CD8-positive, alpha-beta memory T cell (primary cell): Measurements from ENCODE around the gene PAK1. TPM values are rescaled to one million over a fixed set of nuclear protein-coding genes. Genes with fewer than 3 reads are reported as not detected.
"Not testable (repeated sequence)": the region's sequence is repeated elsewhere in the genome, so short reads cannot be mapped to it uniquely, and the experiment has no call there.

Experiments
- CTCF ChIA-PET: fragments of 350-600 bp; sonication (Branson Sonifier 250); formaldehyde crosslinking; loops from one replicate; lab custom pipeline; 2021; ENCODE audit warnings: antibody characterized with exemption; lab: Charles Lee
- POLR2A ChIA-PET: fragments of 350-600 bp; sonication (Branson Sonifier 250); formaldehyde crosslinking; loops from one replicate; lab custom pipeline; 2021; ENCODE audit warnings: antibody characterized with exemption; lab: Charles Lee
- DNase-seq, 5 donors: peaks; one replicate each; pipeline versions ENCODE4 v3.0.0 to v3.0.0-alpha.2; 2020 to 2022; ENCODE audit warnings: mixed read lengths in 1 of 5
- H3K27ac ChIP-seq: one replicate; pipeline ENCODE4 v1.7.0; 2013; ENCODE audit warnings: low read depth, mild to moderate bottlenecking, low read length, moderate library complexity
- H3K27me3 ChIP-seq: 2 replicates; pipeline ENCODE4 v1.7.0; 2013; ENCODE audit warnings: low read length, mild to moderate bottlenecking; ENCODE audit not compliant: insufficient read depth, poor library complexity, severe bottlenecking
- H3K36me3 ChIP-seq: 2 replicates; pipeline ENCODE4 v1.7.0; 2013; ENCODE audit warnings: mild to moderate bottlenecking, low read length, moderate library complexity; ENCODE audit not compliant: insufficient read depth
- H3K4me1 ChIP-seq: 2 replicates; pipeline ENCODE4 v1.7.0; 2013; ENCODE audit warnings: mild to moderate bottlenecking, low read length, moderate library complexity; ENCODE audit not compliant: insufficient read depth
- H3K4me3 ChIP-seq: 2 replicates; pipeline ENCODE4 v1.7.0; 2013; ENCODE audit warnings: mild to moderate bottlenecking, low read length
- H3K9me3 ChIP-seq: 2 replicates; pipeline ENCODE4 v1.7.0; 2013; ENCODE audit warnings: mild to moderate bottlenecking, low read length
- H3K27ac Mint-ChIP-seq, 8 donors: one replicate each; pipeline ENCODE4 v1.8.0; 2020 to 2021; ENCODE audit warnings: mixed read lengths in 8 of 8, mild to moderate bottlenecking in 6 of 8, inconsistent platforms in 3 of 8, moderate library complexity in 3 of 8
- H3K27me3 Mint-ChIP-seq, 2 donors: one replicate each; pipeline ENCODE4 v1.8.0; 2020 to 2021; ENCODE audit warnings: mixed read lengths in 2 of 2, mild to moderate bottlenecking in 1 of 2, moderate library complexity in 1 of 2
- H3K36me3 Mint-ChIP-seq, 3 donors: one replicate each; pipeline ENCODE4 v1.8.0; 2020 to 2021; ENCODE audit warnings: mixed read lengths in 3 of 3, inconsistent platforms in 1 of 3, mild to moderate bottlenecking in 1 of 3
- H3K4me1 Mint-ChIP-seq, 3 donors: one replicate each; pipeline ENCODE4 v1.8.0; 2020 to 2021; ENCODE audit warnings: mixed read lengths in 3 of 3, inconsistent platforms in 1 of 3, mild to moderate bottlenecking in 1 of 3
- H3K4me3 Mint-ChIP-seq, 7 donors: one replicate each; pipeline ENCODE4 v1.8.0; 2020 to 2021; ENCODE audit warnings: mixed read lengths in 7 of 7, mild to moderate bottlenecking in 6 of 7, moderate library complexity in 4 of 7, inconsistent platforms in 2 of 7
- H3K9me3 Mint-ChIP-seq, 5 donors: one replicate each; pipeline ENCODE4 v1.8.0; 2020 to 2022; ENCODE audit warnings: mixed read lengths in 5 of 5, mild to moderate bottlenecking in 3 of 5, moderate library complexity in 2 of 5, inconsistent platforms in 1 of 5
- polyA plus RNA-seq: library from polyadenylated mRNA; unstranded; fragments of 300-500 nt; fragmentation: Illumina TruSeq; gene quantifications from one replicate; pipeline ENCODE4 v1.2.3, GENCODE V29; 2021
- total RNA-seq, 2 experiments: library from RNA; stranded (reverse); gene quantifications; one replicate each; pipeline ENCODE4 v1.2.3, GENCODE V29; 2021

The PAK1 gene
- total and polyA plus RNA-seq, 3 experiments from 2014 or later, result 9.3 to 32.1 (median 25.9) TPM

DNA sequence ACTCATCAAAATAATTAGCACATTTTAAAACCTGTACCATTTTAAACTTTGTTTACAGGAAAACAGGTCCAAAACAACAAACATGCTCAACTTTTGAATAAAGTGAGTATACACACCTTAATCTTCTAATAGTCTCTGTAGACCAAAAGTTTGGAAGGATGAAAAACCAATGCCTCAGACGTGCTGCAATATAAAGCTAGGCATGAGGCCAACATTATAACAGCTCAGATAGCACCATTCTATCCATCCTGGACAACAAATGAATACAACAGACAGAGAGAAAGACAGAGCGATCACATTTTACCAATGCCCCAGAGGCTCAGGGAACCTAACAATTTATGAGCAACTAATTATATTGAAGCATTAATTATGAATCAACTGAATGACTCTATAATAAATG lies 77.0 kb downstream of the PAK1 start:
- Mint-ChIP-seq H3K36me3 (peaks cover 2 to 11% (median 6%) of the 10 kb centered on the region in 3 donors), H3K9me3 (no peaks in the 10 kb centered on the region), H3K27me3 (no peaks in the 10 kb centered on the region), H3K4me1 (no peaks in the 10 kb centered on the region), H3K27ac (no peak overlapping the region), H3K4me3 (no peak overlapping the region)
- Histone ChIP-seq H3K9me3 (no peaks in the 10 kb centered on the region), H3K27ac (no peak overlapping the region), H3K4me3 (no peak overlapping the region), H3K4me1 (no peaks in the 10 kb centered on the region), H3K27me3 (no peaks in the 10 kb centered on the region), H3K36me3 (no peaks in the 10 kb centered on the region)
- CTCF ChIA-PET, result no interaction called here
- DNase-seq, result no peak
- POLR2A ChIA-PET, result no interaction called here

- Mint-ChIP-seq H3K4me1 (no peaks in the 10 kb centered on the region), H3K36me3 (peaks cover 6 to 11% (median 6%) of the 10 kb centered on the region in 3 donors), H3K27me3 (no peaks in the 10 kb centered on the region), H3K27ac (no peak overlapping the region), H3K4me3 (no peak overlapping the region), H3K9me3 (no peaks in the 10 kb centered on the region)
- ChIA-PET POLR2A (no interaction called here), CTCF (no interaction called here)
- H3K27ac ChIP-seq, result no peak overlapping the region
- DNase-seq, result no peak
- no peak overlapping the region for H3K4me3 ChIP-seq
- no peaks in the 10 kb centered on the region for H3K36me3 ChIP-seq
- H3K27me3 ChIP-seq, result no peaks in the 10 kb centered on the region
- H3K9me3 ChIP-seq, result no peaks in the 10 kb centered on the region
- no peaks in the 10 kb centered on the region for H3K4me1 ChIP-seq
Observed at GRCh38 chr11:77396305-77396704, 77.6 kb downstream of the PAK1 start.

GRCh38 chr11:77395460-77396173 lies 78.3 kb downstream of the PAK1 start:
- no peaks in the 10 kb centered on the region for H3K4me1 ChIP-seq
- no peak overlapping the region for H3K4me3 ChIP-seq
- no peak for DNase-seq
- Mint-ChIP-seq H3K27me3 (no peaks in the 10 kb centered on the region), H3K9me3 (no peaks in the 10 kb centered on the region), H3K27ac (no peak overlapping the region), H3K4me3 (no peak overlapping the region), H3K36me3 (peaks cover 8 to 13% (median 11%) of the 10 kb centered on the region in 3 donors), H3K4me1 (no peaks in the 10 kb centered on the region)
- H3K9me3 ChIP-seq, result no peaks in the 10 kb centered on the region
- CTCF ChIA-PET, result interaction anchor here (0.7 kb wide), 1 partner anchor 10 kb away, joined by 4 read pairs; no protein-coding TSS in a partner anchor
- H3K36me3 ChIP-seq, result no peaks in the 10 kb centered on the region
- POLR2A ChIA-PET, result no interaction called here
- no peaks in the 10 kb centered on the region for H3K27me3 ChIP-seq
- H3K27ac ChIP-seq, result no peak overlapping the region

DNA sequence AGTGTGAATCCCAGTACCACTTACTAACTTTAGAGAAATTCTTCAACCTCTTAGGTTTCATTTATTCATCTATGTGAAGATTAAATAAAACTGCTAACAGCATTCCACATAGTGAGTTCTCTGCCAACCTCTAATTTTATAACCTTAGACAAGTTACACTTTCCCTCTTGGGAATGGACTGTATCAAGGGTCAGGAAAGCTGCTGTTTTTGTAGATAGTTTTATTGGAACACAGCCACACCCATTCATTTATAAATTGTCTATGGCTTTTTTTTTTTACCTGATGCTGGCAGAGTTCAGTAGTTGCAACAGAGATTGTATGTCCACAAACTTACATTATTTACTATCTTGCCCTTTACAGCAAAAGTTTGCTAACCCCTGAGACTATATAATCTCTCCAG lies 81.1 kb downstream of the PAK1 start:
- no peaks in the 10 kb centered on the region for H3K27me3 ChIP-seq
- no peak for DNase-seq
- H3K4me1 Mint-ChIP-seq, result peaks cover 0 to 1% (median 0%) of the 10 kb centered on the region in 3 donors
- CTCF ChIA-PET, result no interaction called here
- H3K27ac Mint-ChIP-seq, result no peak overlapping the region
- peaks cover 3 to 15% (median 7%) of the 10 kb centered on the region in 3 donors for H3K36me3 Mint-ChIP-seq
- H3K4me3 ChIP-seq, result no peak overlapping the region
- H3K27me3 Mint-ChIP-seq, result no peaks in the 10 kb centered on the region
- H3K4me1 ChIP-seq, result no peaks in the 10 kb centered on the region
- POLR2A ChIA-PET, result no interaction called here
- no peak overlapping the region for H3K27ac ChIP-seq
- no peaks in the 10 kb centered on the region for H3K9me3 ChIP-seq
- no peaks in the 10 kb centered on the region for H3K9me3 Mint-ChIP-seq
- H3K4me3 Mint-ChIP-seq, result no peak overlapping the region
- H3K36me3 ChIP-seq, result no peaks in the 10 kb centered on the region

DNA sequence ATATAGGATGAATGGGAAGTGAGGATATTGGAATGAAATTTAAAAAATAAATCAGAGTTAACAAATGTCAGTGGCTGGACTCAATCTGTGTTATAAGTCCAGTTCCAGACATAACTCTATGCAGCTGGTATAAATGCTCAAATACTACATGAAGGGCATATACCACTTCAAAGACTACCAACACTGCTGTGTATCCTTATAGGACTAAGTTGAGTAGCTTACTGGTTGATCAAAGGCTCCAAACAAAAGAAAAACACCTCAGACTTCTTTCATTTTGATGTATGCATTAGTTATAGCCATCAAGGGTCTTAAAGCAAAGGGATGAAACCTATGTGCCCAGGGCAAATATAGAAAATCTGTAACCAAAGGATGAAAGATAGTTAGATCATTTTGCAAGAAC lies 86.2 kb downstream of the PAK1 start:
- Histone ChIP-seq H3K4me3 (no peak overlapping the region), H3K27ac (no peak overlapping the region), H3K4me1 (no peaks in the 10 kb centered on the region), H3K36me3 (no peaks in the 10 kb centered on the region), H3K27me3 (no peaks in the 10 kb centered on the region), H3K9me3 (no peaks in the 10 kb centered on the region)
- peaks cover 3 to 26% (median 14%) of the 10 kb centered on the region in 3 donors for H3K36me3 Mint-ChIP-seq
- DNase-seq, result no peak
- H3K27me3 Mint-ChIP-seq, result no peaks in the 10 kb centered on the region
- POLR2A ChIA-PET, result no interaction called here
- H3K4me1 Mint-ChIP-seq, result peaks cover 0 to 1% (median 0%) of the 10 kb centered on the region in 3 donors
- CTCF ChIA-PET, result no interaction called here
- no peaks in the 10 kb centered on the region for H3K9me3 Mint-ChIP-seq
- H3K27ac Mint-ChIP-seq, result no peak overlapping the region
- H3K4me3 Mint-ChIP-seq, result no peak overlapping the region

DNA sequence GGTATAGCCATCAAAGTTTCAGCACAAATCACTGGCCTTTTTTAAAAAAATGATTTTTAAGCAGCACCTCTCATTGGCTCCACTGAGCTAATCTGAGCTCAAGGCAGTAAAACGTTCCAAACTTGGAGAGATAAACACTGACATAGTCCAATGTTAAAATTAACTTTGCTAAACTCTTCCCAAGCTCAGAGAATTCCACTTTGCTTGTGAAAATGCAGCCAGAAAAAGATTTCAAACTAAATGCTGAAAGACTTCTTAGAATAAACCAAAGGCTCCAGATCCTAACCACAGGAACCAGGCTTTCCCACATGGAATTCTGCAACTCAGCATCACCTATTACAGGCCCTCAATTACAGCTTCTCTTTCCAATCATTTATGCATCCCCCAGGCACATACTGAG lies 87.7 kb downstream of the PAK1 start:
- Mint-ChIP-seq H3K27ac (no peak overlapping the region), H3K36me3 (peaks cover 3 to 18% (median 17%) of the 10 kb centered on the region in 3 donors), H3K9me3 (no peaks in the 10 kb centered on the region), H3K4me1 (peaks cover 0 to 1% (median 0%) of the 10 kb centered on the region in 3 donors), H3K27me3 (no peaks in the 10 kb centered on the region), H3K4me3 (no peak overlapping the region)
- ChIA-PET POLR2A (interaction anchor here (0.6 kb wide), 1 partner anchor 26 kb away, joined by 5 read pairs; no protein-coding TSS in a partner anchor), CTCF (interaction anchor here (1.1 kb wide), 1 partner anchor 9 kb away, joined by 4 read pairs; no protein-coding TSS in a partner anchor)
- H3K36me3 ChIP-seq, result no peaks in the 10 kb centered on the region
- no peak overlapping the region for H3K27ac ChIP-seq
- no peaks in the 10 kb centered on the region for H3K27me3 ChIP-seq
- no peak overlapping the region for H3K4me3 ChIP-seq
- no peaks in the 10 kb centered on the region for H3K4me1 ChIP-seq
- no peaks in the 10 kb centered on the region for H3K9me3 ChIP-seq
- DNase-seq, result no peak

DNA sequence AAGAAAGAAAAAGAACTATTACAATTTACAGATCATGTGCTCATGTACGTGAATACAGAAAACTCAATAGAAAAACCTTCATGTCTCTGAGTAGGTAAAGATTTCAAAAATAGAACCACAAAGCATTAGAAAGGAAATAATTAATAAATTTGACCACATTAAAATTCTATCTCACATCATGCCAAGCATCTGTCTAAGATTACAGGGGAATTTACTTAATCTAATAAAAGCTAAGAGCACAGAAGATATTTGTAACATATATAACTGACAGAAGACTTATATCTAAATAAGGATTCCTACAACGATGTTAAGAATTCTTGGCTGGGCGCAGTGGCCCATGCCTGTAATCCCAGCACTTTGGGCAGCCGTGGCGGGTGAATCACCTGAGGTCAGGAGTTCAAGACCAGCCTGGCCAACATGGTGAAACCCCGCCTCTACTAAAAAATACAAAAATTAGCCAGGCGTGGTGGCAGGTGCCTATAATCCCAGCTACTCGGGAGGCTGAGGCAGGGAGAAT lies 88.6 kb downstream of the PAK1 start:
- CTCF ChIA-PET, result interaction anchor here (1.1 kb wide), 1 partner anchor 10 kb away, joined by 4 read pairs; no protein-coding TSS in a partner anchor
- DNase-seq, H3K9me3 Mint-ChIP-seq, H3K27ac ChIP-seq, POLR2A ChIA-PET, H3K27me3 Mint-ChIP-seq, H3K4me3 Mint-ChIP-seq, H3K27me3 ChIP-seq, H3K4me1 Mint-ChIP-seq, H3K4me1 ChIP-seq, H3K9me3 ChIP-seq, H3K36me3 ChIP-seq, H3K4me3 ChIP-seq: not testable (repeated sequence)
- Mint-ChIP-seq H3K36me3 (peaks cover 3 to 16% (median 15%) of the 10 kb centered on the region in 3 donors), H3K27ac (peak overlapping the region in 1 of 8 donors; percentile 29)

- Histone ChIP-seq H3K27me3 (no peaks in the 10 kb centered on the region), H3K27ac (no peak overlapping the region), H3K9me3 (no peaks in the 10 kb centered on the region), H3K36me3 (no peaks in the 10 kb centered on the region), H3K4me1 (no peaks in the 10 kb centered on the region), H3K4me3 (no peak overlapping the region)
- H3K27me3 Mint-ChIP-seq, result no peaks in the 10 kb centered on the region
- no peaks in the 10 kb centered on the region for H3K9me3 Mint-ChIP-seq
- H3K4me1 Mint-ChIP-seq, result peaks cover 0 to 1% (median 0%) of the 10 kb centered on the region in 3 donors
- H3K27ac Mint-ChIP-seq, result no peak overlapping the region
- H3K4me3 Mint-ChIP-seq, result no peak overlapping the region
- POLR2A ChIA-PET, result no interaction called here
- no peak for DNase-seq
- CTCF ChIA-PET, result no interaction called here
- H3K36me3 Mint-ChIP-seq, result peaks cover 4 to 18% (median 15%) of the 10 kb centered on the region in 3 donors
Observed at GRCh38 chr11:77384571-77384970, 89.3 kb downstream of the PAK1 start.
